Measurements from ENCODE around the gene FRMD4A.

GRCh38 chr10:14010769-14011574, 319.8 kb downstream of the FRMD4A start:
- TF ChIP-seq SUZ12 (IDR thresholded peaks at IDR 0.05) (no peak), L3MBTL2 (conservative IDR thresholded peaks at IDR 0.05) (no peak)
